Mammary epithelial cell (primary cell): ENCODE results near the gene USP20.

ENCODE experiments used
- EZH2 ChIP-seq: IDR thresholded peaks from 2 replicates; pipeline ENCODE4 v1.6.1; 2012; ENCODE audit warnings: low read length, inconsistent platforms, borderline replicate concordance
- TF ChIP-seq, protein P1 (sequence below), 2 donors: IDR thresholded peaks in 1 of 2; conservative IDR thresholded peaks in 1 of 2; 2 replicates each; pipeline ENCODE4 v1.5.1; 2011 to 2012; ENCODE audit warnings: inconsistent platforms in 2 of 2, low read length in 2 of 2, mild to moderate bottlenecking in 2 of 2, control low read depth in 1 of 2, low read depth in 1 of 2; ENCODE audit not compliant: insufficient read depth in 1 of 2; ENCODE audit errors: extremely low read depth in 1 of 2

DNA sequence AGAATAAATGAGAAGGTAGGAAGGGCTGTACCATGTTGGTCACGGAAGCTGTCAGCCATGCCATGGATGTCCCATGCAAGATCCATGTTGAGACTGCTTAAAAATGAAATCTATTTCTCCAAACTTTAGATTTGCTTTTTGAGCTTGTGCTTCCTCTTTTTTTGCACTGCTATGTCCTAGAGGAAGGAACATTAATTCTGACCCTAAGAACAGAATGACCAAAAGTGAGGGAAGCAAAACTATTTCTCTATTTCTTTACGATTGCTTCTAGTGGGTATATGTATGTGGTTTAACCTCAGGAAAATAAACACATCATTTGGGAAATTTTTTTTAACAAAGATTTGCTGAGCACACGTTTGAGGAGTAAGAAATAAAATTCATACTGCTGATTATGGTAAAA lies 84.6 kb downstream of the USP20 start:
- TF ChIP-seq, protein P1, sequence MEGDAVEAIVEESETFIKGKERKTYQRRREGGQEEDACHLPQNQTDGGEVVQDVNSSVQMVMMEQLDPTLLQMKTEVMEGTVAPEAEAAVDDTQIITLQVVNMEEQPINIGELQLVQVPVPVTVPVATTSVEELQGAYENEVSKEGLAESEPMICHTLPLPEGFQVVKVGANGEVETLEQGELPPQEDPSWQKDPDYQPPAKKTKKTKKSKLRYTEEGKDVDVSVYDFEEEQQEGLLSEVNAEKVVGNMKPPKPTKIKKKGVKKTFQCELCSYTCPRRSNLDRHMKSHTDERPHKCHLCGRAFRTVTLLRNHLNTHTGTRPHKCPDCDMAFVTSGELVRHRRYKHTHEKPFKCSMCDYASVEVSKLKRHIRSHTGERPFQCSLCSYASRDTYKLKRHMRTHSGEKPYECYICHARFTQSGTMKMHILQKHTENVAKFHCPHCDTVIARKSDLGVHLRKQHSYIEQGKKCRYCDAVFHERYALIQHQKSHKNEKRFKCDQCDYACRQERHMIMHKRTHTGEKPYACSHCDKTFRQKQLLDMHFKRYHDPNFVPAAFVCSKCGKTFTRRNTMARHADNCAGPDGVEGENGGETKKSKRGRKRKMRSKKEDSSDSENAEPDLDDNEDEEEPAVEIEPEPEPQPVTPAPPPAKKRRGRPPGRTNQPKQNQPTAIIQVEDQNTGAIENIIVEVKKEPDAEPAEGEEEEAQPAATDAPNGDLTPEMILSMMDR (conservative IDR thresholded peaks at IDR 0.05 in 1 of 2, IDR thresholded peaks at IDR 0.05 in 1 of 2; ENCODE audit: extremely low read depth in 1 of 2, insufficient read depth in 1 of 2, low read depth in 1 of 2, low read length in 2 of 2): no peak
- TF ChIP-seq EZH2: no peak
